Liver (tissue), 9 donors: ENCODE measurements around the gene FERMT1. TPM values are rescaled to one million over a fixed set of nuclear protein-coding genes. Genes with fewer than 3 reads are reported as not detected.

Experiments
- DNase-seq: peaks from one replicate; pipeline ENCODE4 v3.0.0-alpha.2; 2017; ENCODE audit warnings: low spot score
- H3K27ac ChIP-seq, 2 donors: one replicate each; pipeline ENCODE4 v1.7.0; 2013; ENCODE audit warnings: inconsistent platforms in 2 of 2, low read length in 2 of 2, control low read depth in 1 of 2, low read depth in 1 of 2, mild to moderate bottlenecking in 1 of 2
- H3K27me3 ChIP-seq, 4 donors: one replicate each; pipeline versions ENCODE4 v1.6.1 to v1.7.0; 2013; ENCODE audit warnings: low read length in 3 of 4, inconsistent platforms in 1 of 4, mild to moderate bottlenecking in 1 of 4, moderate library complexity in 1 of 4; ENCODE audit not compliant: control insufficient read depth in 4 of 4, insufficient read depth in 4 of 4
- H3K36me3 ChIP-seq, 4 donors: one replicate each; pipeline versions ENCODE4 v1.6.1 to v1.7.0; 2013; ENCODE audit warnings: low read length in 3 of 4, mild to moderate bottlenecking in 3 of 4, low read depth in 1 of 4, moderate library complexity in 1 of 4; ENCODE audit not compliant: control insufficient read depth in 4 of 4, insufficient read depth in 3 of 4
- H3K4me1 ChIP-seq, 4 donors: one replicate each; pipeline versions ENCODE4 v1.6.1 to v1.7.0; 2013; ENCODE audit warnings: low read length in 3 of 4, mild to moderate bottlenecking in 3 of 4, moderate library complexity in 1 of 4; ENCODE audit not compliant: control insufficient read depth in 4 of 4, insufficient read depth in 4 of 4
- H3K4me3 ChIP-seq, 3 donors: one replicate each; pipeline versions ENCODE4 v1.6.1 to v1.7.0; 2013; ENCODE audit warnings: low read length in 3 of 3, control low read depth in 1 of 3, low read depth in 1 of 3, mild to moderate bottlenecking in 1 of 3
- H3K9ac ChIP-seq, 2 donors: one replicate each; pipeline ENCODE4 v1.7.0; 2013; ENCODE audit warnings: low read length in 2 of 2, mild to moderate bottlenecking in 2 of 2, moderate library complexity in 2 of 2, control low read depth in 1 of 2, low read depth in 1 of 2
- H3K9me3 ChIP-seq, 4 donors: one replicate each; pipeline versions ENCODE4 v1.6.1 to v1.7.0; 2013; ENCODE audit warnings: low read length in 3 of 4; ENCODE audit not compliant: control insufficient read depth in 4 of 4
- CTCF ChIP-seq: fragments of 150-350 bp; IDR thresholded peaks from 2 replicates; pipeline ENCODE4 v1.5.1; 2017; ENCODE audit warnings: improper control_type of control experiment, low read depth, low read length; ENCODE audit not compliant: missing input control
- EGR1 ChIP-seq, 2 donors: IDR thresholded peaks; 2 replicates each; pipeline ENCODE4 v1.6.1; 2016 to 2018; ENCODE audit warnings: antibody characterized with exemption in 2 of 2, low read depth in 2 of 2
- FOXA2 ChIP-seq: IDR thresholded peaks from 2 replicates; pipeline ENCODE4 v1.6.1; 2016; ENCODE audit warnings: antibody characterized with exemption
- GABPA ChIP-seq, 2 donors: IDR thresholded peaks in 1 of 2; conservative IDR thresholded peaks in 1 of 2; 2 replicates each; pipeline ENCODE4 v1.6.1; 2016; ENCODE audit warnings: antibody characterized with exemption in 2 of 2, mild to moderate bottlenecking in 1 of 2, moderate library complexity in 1 of 2
- HNF4A ChIP-seq, 2 donors: conservative IDR thresholded peaks; 2 replicates each; pipeline ENCODE4 v1.6.1; 2016; ENCODE audit warnings: antibody characterized with exemption in 2 of 2, mild to moderate bottlenecking in 2 of 2
- JUND ChIP-seq, 2 donors: IDR thresholded peaks; 2 replicates each; pipeline ENCODE4 v1.6.1; 2016; ENCODE audit warnings: antibody characterized with exemption in 2 of 2
- NR2F2 ChIP-seq: IDR thresholded peaks from 2 replicates; pipeline ENCODE4 v1.6.1; 2016; ENCODE audit warnings: antibody characterized with exemption
- RAD21 ChIP-seq, 2 donors: IDR thresholded peaks; 2 replicates each; pipeline ENCODE4 v1.6.1; 2016; ENCODE audit warnings: antibody characterized with exemption in 2 of 2, mild to moderate bottlenecking in 2 of 2
- RXRA ChIP-seq, 2 donors: IDR thresholded peaks; 2 replicates each; pipeline ENCODE4 v1.6.1; 2017 to 2018; ENCODE audit warnings: antibody characterized with exemption in 2 of 2, mild to moderate bottlenecking in 1 of 2
- SP1 ChIP-seq: IDR thresholded peaks from 2 replicates; pipeline ENCODE4 v1.6.1; 2018; ENCODE audit warnings: antibody characterized with exemption, mild to moderate bottlenecking
- TAF1 ChIP-seq: conservative IDR thresholded peaks from 2 replicates; pipeline ENCODE4 v1.6.1; 2016; ENCODE audit warnings: antibody characterized with exemption, mild to moderate bottlenecking
- YY1 ChIP-seq: IDR thresholded peaks from 2 replicates; pipeline ENCODE4 v1.6.1; 2016; ENCODE audit warnings: antibody characterized with exemption, mild to moderate bottlenecking
- ZBTB33 ChIP-seq: IDR thresholded peaks from 2 replicates; pipeline ENCODE4 v1.6.1; 2016; ENCODE audit warnings: antibody characterized with exemption
- WGBS: extraction: QIAGEN DNeasy Blood & Tissue Kit; methylation state at CpG from one replicate; pipeline ENCODE4 v1.1.7; 2013; 5-methylcytosine and 5-hydroxymethylcytosine counted together
- polyA plus RNA-seq, 2 donors: library from polyadenylated mRNA; stranded (reverse) in 1 of 2; unstranded in 1 of 2; fragments of 200-250 nt in 1 of 2; fragments of >200 nt in 1 of 2; fragmentation: Nextera tagmentation in 1 of 2; extraction: Ambion mirVana in 1 of 2; gene quantifications; one replicate each; pipeline versions ENCODE4 v1.2.1 to v1.2.3, GENCODE V29; 2013 to 2015
- total RNA-seq, 2 donors: library from RNA; depleted of rRNA; stranded (reverse); fragments of >200 nt; gene quantifications; one replicate each; pipeline ENCODE4 v1.2.3, GENCODE V29; 2014
- TF ChIP-seq, protein P1 (sequence below): IDR thresholded peaks from 2 replicates; pipeline ENCODE4 v1.6.1; 2016; ENCODE audit warnings: antibody characterized with exemption
- TF ChIP-seq, protein P2 (sequence below): IDR thresholded peaks from 2 replicates; pipeline ENCODE4 v1.6.1; 2016; ENCODE audit warnings: antibody characterized with exemption
- donor health status: healthy.
- donor health status: healthy.
- donor health status: healthy.
- donor health status: healthy.
- donor health status: healthy.

FERMT1 gene
- total and polyA plus RNA-seq, 4 donors = 0.11 to 0.42 (median 0.21) TPM

- no peak overlapping the region for H3K4me3 ChIP-seq
- H3K9ac ChIP-seq = no peak overlapping the region
- H3K36me3 ChIP-seq = no peaks in the 10 kb centered on the region
- TF ChIP-seq RAD21 (IDR thresholded peaks at IDR 0.05) (no peak), TAF1 (no peak), JUND (IDR thresholded peaks at IDR 0.05) (no peak), HNF4A (conservative IDR thresholded peaks at IDR 0.05) (no peak), RXRA (IDR thresholded peaks at IDR 0.05) (no peak), CTCF (no peak)
- TF ChIP-seq, protein P1, sequence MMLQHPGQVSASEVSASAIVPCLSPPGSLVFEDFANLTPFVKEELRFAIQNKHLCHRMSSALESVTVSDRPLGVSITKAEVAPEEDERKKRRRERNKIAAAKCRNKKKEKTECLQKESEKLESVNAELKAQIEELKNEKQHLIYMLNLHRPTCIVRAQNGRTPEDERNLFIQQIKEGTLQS = no peak
- no peaks in the 10 kb centered on the region for H3K9me3 ChIP-seq
- no peaks in the 10 kb centered on the region for H3K4me1 ChIP-seq
- H3K27ac ChIP-seq = no peak overlapping the region
- no peak for DNase-seq
- WGBS = 95% methylated on average over 2 of the region's 2 CpGs
- H3K27me3 ChIP-seq = no peaks in the 10 kb centered on the region
Measured at GRCh38 chr20:6086868-6087267, 36.0 kb downstream of the FERMT1 start.

DNA sequence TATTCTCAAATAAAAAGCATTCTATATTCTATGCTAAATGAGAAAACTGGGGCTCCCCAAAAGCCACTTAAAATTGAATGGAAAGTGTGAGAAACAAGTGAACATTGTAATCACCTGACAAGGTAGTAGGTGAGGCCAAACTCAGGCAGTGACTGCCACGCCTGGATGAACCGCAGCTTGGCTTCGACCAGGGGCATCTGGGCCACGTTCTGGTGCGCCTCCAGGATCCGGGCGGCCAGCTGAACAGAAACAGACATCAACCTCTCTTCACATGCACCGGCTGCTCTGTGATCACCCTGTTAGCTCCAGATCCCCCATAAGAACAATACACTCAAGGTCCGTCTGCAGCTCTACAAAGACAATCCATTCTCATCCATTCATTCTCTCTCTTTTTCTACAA, 38.9 kb downstream of the FERMT1 start:
- Histone ChIP-seq H3K9me3 (no peaks in the 10 kb centered on the region), H3K27me3 (no peaks in the 10 kb centered on the region), H3K36me3 (no peaks in the 10 kb centered on the region), H3K27ac (no peak overlapping the region), H3K4me1 (no peaks in the 10 kb centered on the region), H3K4me3 (no peak overlapping the region), H3K9ac (no peak overlapping the region)
- TF ChIP-seq EGR1 (IDR thresholded peaks at IDR 0.05; ENCODE audit: low read depth in 2 of 2) (no peak), ZBTB33 (no peak)
- 90% methylated on average over 9 of the region's 9 CpGs for WGBS
- no peak for DNase-seq

DNA sequence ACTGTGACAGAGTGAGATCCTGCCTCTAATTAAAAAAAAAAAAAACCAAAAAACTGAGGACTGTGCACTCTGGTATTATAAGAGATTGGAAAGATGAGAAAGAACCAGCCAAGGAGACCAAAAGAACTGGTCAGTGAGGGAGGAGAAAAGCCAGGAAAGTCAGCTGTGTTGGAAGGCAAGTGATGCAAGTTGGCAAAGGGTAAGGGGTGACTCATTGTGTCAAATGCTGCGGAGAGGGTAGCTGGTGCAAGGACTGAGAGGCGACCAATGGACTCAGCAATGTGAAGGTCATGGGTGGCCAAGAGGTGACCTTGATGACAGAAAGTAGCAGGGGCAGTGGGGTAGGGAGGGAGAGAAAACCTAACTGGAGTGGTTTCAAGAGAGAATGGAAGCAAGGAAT, 41.6 kb downstream of the FERMT1 start:
- WGBS = 76% methylated on average over 2 of the region's 2 CpGs
- H3K27me3 ChIP-seq = no peaks in the 10 kb centered on the region
- H3K9ac ChIP-seq = no peak overlapping the region
- no peak overlapping the region for H3K4me3 ChIP-seq
- peak in 1 of 2 donors; percentile 34 for TF ChIP-seq JUND (IDR thresholded peaks at IDR 0.05)
- TF ChIP-seq, protein P1 = no peak
- no peak for TF ChIP-seq YY1
- no peak for TF ChIP-seq FOXA2
- no peak for TF ChIP-seq CTCF
- TF ChIP-seq, protein P2, sequence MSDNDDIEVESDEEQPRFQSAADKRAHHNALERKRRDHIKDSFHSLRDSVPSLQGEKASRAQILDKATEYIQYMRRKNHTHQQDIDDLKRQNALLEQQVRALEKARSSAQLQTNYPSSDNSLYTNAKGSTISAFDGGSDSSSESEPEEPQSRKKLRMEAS = no peak
- no peak for TF ChIP-seq TAF1
- no peak for TF ChIP-seq NR2F2
- TF ChIP-seq GABPA (IDR thresholded peaks at IDR 0.05 in 1 of 2, conservative IDR thresholded peaks at IDR 0.05 in 1 of 2) = no peak
- no peak for TF ChIP-seq EGR1 (IDR thresholded peaks at IDR 0.05; ENCODE audit: low read depth in 2 of 2)
- TF ChIP-seq HNF4A (conservative IDR thresholded peaks at IDR 0.05) = peak in 1 of 2 donors; percentile 13
- no peak for TF ChIP-seq SP1
- H3K27ac ChIP-seq = no peak overlapping the region
- peaks cover 0 to 8% (median 3%) of the 10 kb centered on the region in 4 donors for H3K4me1 ChIP-seq
- H3K36me3 ChIP-seq = no peaks in the 10 kb centered on the region
- H3K9me3 ChIP-seq = no peaks in the 10 kb centered on the region
- DNase-seq = no peak
